Activated CD8-positive, alpha-beta memory T cell treated with anti-CD3 and anti-CD28 coated beads, Interleukin-2, amount 10 ng/mL, durations not matched to agents 7 days and 5 days (primary cell): ENCODE measurements around the gene NEURL1B. TPM values are rescaled to one million over a fixed set of nuclear protein-coding genes. Genes with fewer than 3 reads are reported as not detected.
"Not testable (repeated sequence)": the region's sequence is repeated elsewhere in the genome, so short reads cannot be mapped to it uniquely, and the experiment has no call there.

Experiments used
- ATAC-seq: fragments of 150-1000 bp; cut with Tn5 transposase; one replicate; pipeline ENCODE4 v1.10.0; 2021; ENCODE audit warnings: moderate library complexity
- CTCF ChIA-PET: fragments of 350-600 bp; sonication (Branson Sonifier 250); formaldehyde crosslinking; loops from one replicate; lab custom pipeline; 2021; ENCODE audit warnings: antibody characterized with exemption; lab: Charles Lee
- DNase-seq: peaks from one replicate; pipeline ENCODE4 v3.0.0-alpha.2; 2020
- H3K27ac Mint-ChIP-seq: one replicate; pipeline ENCODE4 v1.8.0; 2021; ENCODE audit warnings: mild to moderate bottlenecking, mixed read lengths
- H3K27me3 Mint-ChIP-seq: one replicate; pipeline ENCODE4 v1.8.0; 2021; ENCODE audit warnings: mixed read lengths
- H3K36me3 Mint-ChIP-seq: one replicate; pipeline ENCODE4 v1.8.0; 2021; ENCODE audit warnings: mild to moderate bottlenecking, mixed read lengths
- H3K4me1 Mint-ChIP-seq: one replicate; pipeline ENCODE4 v1.8.0; 2021; ENCODE audit warnings: mixed read lengths
- H3K4me3 Mint-ChIP-seq: one replicate; pipeline ENCODE4 v1.8.0; 2021; ENCODE audit warnings: mild to moderate bottlenecking, moderate library complexity, mixed read lengths
- H3K9me3 Mint-ChIP-seq: one replicate; pipeline ENCODE4 v1.8.0; 2022; ENCODE audit warnings: low read depth, mixed read lengths
- total RNA-seq, 2 experiments: library from RNA; stranded (reverse); gene quantifications; one replicate each; pipeline ENCODE4 v1.2.3, GENCODE V29; 2021

Gene NEURL1B
- total RNA-seq, 2 experiments from 2014 or later = 0.26 to 1.7 TPM

- no peak for DNase-seq
- ATAC-seq = no peak
- H3K36me3 Mint-ChIP-seq = no peaks in the 10 kb centered on the region
- no peaks in the 10 kb centered on the region for H3K9me3 Mint-ChIP-seq
- H3K27ac Mint-ChIP-seq = no peak overlapping the region
- peaks cover 4% of the 10 kb centered on the region for H3K4me1 Mint-ChIP-seq
- H3K4me3 Mint-ChIP-seq = no peak overlapping the region
- CTCF ChIA-PET = no interaction called here
- peaks cover 44% of the 10 kb centered on the region for H3K27me3 Mint-ChIP-seq
Measured at GRCh38 chr5:172644711-172645110, 3.6 kb downstream of the NEURL1B start.

GRCh38 chr5:172645271-172646055 lies 4.4 kb downstream of the NEURL1B start:
- no peaks in the 10 kb centered on the region for H3K36me3 Mint-ChIP-seq
- peaks cover under 1% of the 10 kb centered on the region for H3K4me1 Mint-ChIP-seq
- no peaks in the 10 kb centered on the region for H3K9me3 Mint-ChIP-seq
- ATAC-seq (no peak), DNase-seq (no peak)
- no peak overlapping the region for H3K4me3 Mint-ChIP-seq
- CTCF ChIA-PET = no interaction called here
- no peak overlapping the region for H3K27ac Mint-ChIP-seq
- H3K27me3 Mint-ChIP-seq = peaks cover 36% of the 10 kb centered on the region

GRCh38 chr5:172646716-172647285 lies 5.7 kb downstream of the NEURL1B start:
- Mint-ChIP-seq H3K27me3 (peaks cover 30% of the 10 kb centered on the region), H3K4me3 (no peak overlapping the region), H3K9me3 (no peaks in the 10 kb centered on the region), H3K4me1 (no peaks in the 10 kb centered on the region), H3K27ac (no peak overlapping the region), H3K36me3 (no peaks in the 10 kb centered on the region)
- ATAC-seq (no peak), DNase-seq (no peak)
- CTCF ChIA-PET = no interaction called here

- DNase-seq (no peak), ATAC-seq (no peak)
- CTCF ChIA-PET = no interaction called here
- no peaks in the 10 kb centered on the region for H3K36me3 Mint-ChIP-seq
- no peak overlapping the region for H3K4me3 Mint-ChIP-seq
- H3K27me3 Mint-ChIP-seq = peaks cover 28% of the 10 kb centered on the region
- H3K27ac Mint-ChIP-seq = no peak overlapping the region
- H3K9me3 Mint-ChIP-seq = no peaks in the 10 kb centered on the region
- no peaks in the 10 kb centered on the region for H3K4me1 Mint-ChIP-seq
Measured at GRCh38 chr5:172647352-172648012, 6.4 kb downstream of the NEURL1B start.

- ATAC-seq = no peak
- H3K27ac Mint-ChIP-seq = no peak overlapping the region
- no peaks in the 10 kb centered on the region for H3K36me3 Mint-ChIP-seq
- CTCF ChIA-PET = no interaction called here
- no peaks in the 10 kb centered on the region for H3K4me1 Mint-ChIP-seq
- H3K27me3 Mint-ChIP-seq = peaks cover 26% of the 10 kb centered on the region
- no peak for DNase-seq
- no peaks in the 10 kb centered on the region for H3K9me3 Mint-ChIP-seq
- H3K4me3 Mint-ChIP-seq = no peak overlapping the region
Measured at GRCh38 chr5:172648013-172648381, 6.9 kb downstream of the NEURL1B start.

GRCh38 chr5:172648755-172649154 lies 7.7 kb downstream of the NEURL1B start:
- Mint-ChIP-seq H3K9me3 (no peaks in the 10 kb centered on the region), H3K4me1 (no peaks in the 10 kb centered on the region), H3K36me3 (no peaks in the 10 kb centered on the region), H3K4me3 (no peak overlapping the region), H3K27me3 (peaks cover 20% of the 10 kb centered on the region), H3K27ac (no peak overlapping the region)
- ATAC-seq = no peak
- DNase-seq = no peak
- CTCF ChIA-PET = no interaction called here

GRCh38 chr5:172656496-172656895 lies 15.4 kb downstream of the NEURL1B start:
- ATAC-seq, H3K36me3 Mint-ChIP-seq, H3K4me3 Mint-ChIP-seq, H3K4me1 Mint-ChIP-seq, CTCF ChIA-PET, DNase-seq, H3K27ac Mint-ChIP-seq, H3K9me3 Mint-ChIP-seq: not testable (repeated sequence)
- peaks cover 17% of the 10 kb centered on the region for H3K27me3 Mint-ChIP-seq

- H3K27ac Mint-ChIP-seq, H3K4me3 Mint-ChIP-seq, H3K36me3 Mint-ChIP-seq, DNase-seq, H3K4me1 Mint-ChIP-seq, H3K9me3 Mint-ChIP-seq, CTCF ChIA-PET, ATAC-seq: not testable (repeated sequence)
- peaks cover 11% of the 10 kb centered on the region for H3K27me3 Mint-ChIP-seq
Measured at GRCh38 chr5:172657524-172658233, 16.6 kb downstream of the NEURL1B start.

GRCh38 chr5:172658391-172658790 lies 17.3 kb downstream of the NEURL1B start:
- DNase-seq = no peak
- Mint-ChIP-seq H3K36me3 (no peaks in the 10 kb centered on the region), H3K4me1 (no peaks in the 10 kb centered on the region), H3K27me3 (peaks cover 11% of the 10 kb centered on the region), H3K9me3 (peaks cover 3% of the 10 kb centered on the region), H3K27ac (no peak overlapping the region), H3K4me3 (no peak overlapping the region)
- ATAC-seq = no peak
- CTCF ChIA-PET = no interaction called here

GRCh38 chr5:172658961-172659501 lies 18.0 kb downstream of the NEURL1B start:
- H3K9me3 Mint-ChIP-seq = peaks cover 3% of the 10 kb centered on the region
- ATAC-seq (no peak), DNase-seq (no peak)
- no peaks in the 10 kb centered on the region for H3K4me1 Mint-ChIP-seq
- H3K36me3 Mint-ChIP-seq = no peaks in the 10 kb centered on the region
- H3K27me3 Mint-ChIP-seq = peaks cover 7% of the 10 kb centered on the region
- CTCF ChIA-PET = no interaction called here
- no peak overlapping the region for H3K4me3 Mint-ChIP-seq
- no peak overlapping the region for H3K27ac Mint-ChIP-seq

- Mint-ChIP-seq H3K27ac (no peak overlapping the region), H3K36me3 (no peaks in the 10 kb centered on the region), H3K4me1 (no peaks in the 10 kb centered on the region), H3K9me3 (peaks cover 3% of the 10 kb centered on the region), H3K27me3 (peaks cover 4% of the 10 kb centered on the region), H3K4me3 (no peak overlapping the region)
- no peak for ATAC-seq
- CTCF ChIA-PET = no interaction called here
- no peak for DNase-seq
Measured at GRCh38 chr5:172659570-172659908, 18.5 kb downstream of the NEURL1B start.

- Mint-ChIP-seq H3K36me3 (no peaks in the 10 kb centered on the region), H3K27me3 (peaks cover 1% of the 10 kb centered on the region), H3K4me1 (no peaks in the 10 kb centered on the region), H3K9me3 (peaks cover 3% of the 10 kb centered on the region), H3K4me3 (no peak overlapping the region), H3K27ac (no peak overlapping the region)
- ATAC-seq = no peak
- CTCF ChIA-PET = no interaction called here
- no peak for DNase-seq
Measured at GRCh38 chr5:172659909-172660628, 19.0 kb downstream of the NEURL1B start.

- DNase-seq (no peak), ATAC-seq (no peak)
- no peaks in the 10 kb centered on the region for H3K27me3 Mint-ChIP-seq
- CTCF ChIA-PET = no interaction called here
- H3K4me3 Mint-ChIP-seq = no peak overlapping the region
- H3K36me3 Mint-ChIP-seq = no peaks in the 10 kb centered on the region
- peaks cover 2% of the 10 kb centered on the region for H3K9me3 Mint-ChIP-seq
- H3K4me1 Mint-ChIP-seq = no peaks in the 10 kb centered on the region
- H3K27ac Mint-ChIP-seq = no peak overlapping the region
Measured at GRCh38 chr5:172660974-172661373, 19.9 kb downstream of the NEURL1B start.
